Adrenal gland (tissue), 5 donors: Measurements from ENCODE around the gene LMCD1.

ENCODE experiments used
- CTCF ChIP-seq, 6 experiments: fragments of 450-650 bp in 4 of 6; fragments of 200-600 bp in 2 of 6; sonication (generic) in 1 of 6; IDR thresholded peaks; 1 replicate in 5 of 6; 2 replicates in 1 of 6; pipeline versions ENCODE4 v1.5.1 to v1.8.0; 2016 to 2021; ENCODE audit warnings: antibody characterized with exemption in 6 of 6, mild to moderate bottlenecking in 2 of 6, moderate library complexity in 1 of 6
- POLR2A ChIP-seq, 2 donors: fragments of 450-650 bp; IDR thresholded peaks; one replicate each; pipeline ENCODE4 v1.6.1; 2017; ENCODE audit warnings: antibody characterized with exemption in 2 of 2, mild to moderate bottlenecking in 2 of 2, moderate library complexity in 1 of 2
- donor health status: DM: no; HTN: no; CAD: no.

GRCh38 chr3:8509961-8510360 is 8.3 kb downstream of the LMCD1 start:
- TF ChIP-seq POLR2A (IDR thresholded peaks at IDR 0.05) = no peak
- TF ChIP-seq CTCF (IDR thresholded peaks at IDR 0.05) = no peak
